ENCODE results near the gene CYBRD1.

- TF ChIP-seq CTCF (IDR thresholded peaks at IDR 0.05) (peak in 2 of 7 experiments; percentile 22 to 31), POLR2A (IDR thresholded peaks at IDR 0.05) (no peak)
Measured at GRCh38 chr2:171529914-171530313, 7.6 kb downstream of the CYBRD1 start.
